Stimulated activated CD8-positive, alpha-beta memory T cell treated with anti-CD3 and anti-CD28 coated beads, Interleukin-2, amount 100 ng/mL, for 48 hours (primary cell): ENCODE results near the gene GARS1.

Source experiments
- DNase-seq, 2 donors: peaks; one replicate each; pipeline ENCODE4 v3.0.0-alpha.2; 2020; ENCODE audit warnings: low read depth in 2 of 2

GARS1 gene

GRCh38 chr7:30681815-30682211 lies 87.1 kb downstream of the GARS1 start:
- no peak for DNase-seq

DNA sequence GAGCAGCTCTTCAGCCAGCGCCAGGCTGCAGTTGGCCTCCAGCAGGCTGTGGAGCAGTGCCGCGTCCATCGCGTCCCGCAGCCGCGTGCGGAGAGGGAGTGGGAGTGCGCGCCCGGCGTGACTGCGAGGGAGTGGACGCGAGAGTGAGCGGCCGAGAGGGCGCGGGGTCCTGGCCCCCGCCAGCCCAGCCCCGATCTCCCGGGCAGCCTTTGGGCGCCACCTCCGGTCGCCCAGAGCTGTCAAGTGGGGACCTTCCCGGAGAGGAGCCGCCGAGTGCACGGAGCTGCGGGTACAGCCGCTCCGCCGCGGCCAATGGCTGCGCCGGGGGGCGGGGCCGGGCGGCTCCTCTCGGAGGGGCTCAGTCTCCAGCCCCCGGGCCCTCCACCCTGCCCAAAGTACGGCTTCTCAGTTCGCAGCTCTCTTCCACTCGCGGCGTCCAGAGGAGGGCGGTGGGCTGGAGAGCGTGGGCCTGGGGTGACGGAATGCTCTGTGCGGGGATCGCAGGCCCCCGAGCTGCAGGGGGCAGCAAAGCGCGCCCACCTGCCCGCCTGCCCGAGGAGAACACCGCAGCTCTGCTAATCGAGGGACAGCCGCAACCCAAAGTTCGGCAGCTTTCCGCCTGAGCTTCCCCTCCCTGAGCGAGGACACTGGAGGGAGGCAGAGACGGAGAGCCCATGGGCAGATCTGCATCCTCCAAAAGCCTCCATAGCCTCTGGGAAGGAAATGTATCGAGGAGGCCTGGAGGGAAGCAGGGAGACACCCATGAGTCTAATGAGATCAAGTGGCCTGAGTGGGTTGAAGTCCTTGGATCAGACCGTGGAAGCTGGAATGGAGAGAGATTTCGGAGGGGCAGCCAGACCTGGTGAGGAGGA lies 87.8 kb downstream of the GARS1 start, which contains the start of gene CRHR2:
CRHR2 (minus strand) TSS at position 245 of the 872 bp plus-strand sequence; CDS start at position 69, 176 bp downstream.
- peak in 1 of 2 donors; percentile 12 for DNase-seq

DNA sequence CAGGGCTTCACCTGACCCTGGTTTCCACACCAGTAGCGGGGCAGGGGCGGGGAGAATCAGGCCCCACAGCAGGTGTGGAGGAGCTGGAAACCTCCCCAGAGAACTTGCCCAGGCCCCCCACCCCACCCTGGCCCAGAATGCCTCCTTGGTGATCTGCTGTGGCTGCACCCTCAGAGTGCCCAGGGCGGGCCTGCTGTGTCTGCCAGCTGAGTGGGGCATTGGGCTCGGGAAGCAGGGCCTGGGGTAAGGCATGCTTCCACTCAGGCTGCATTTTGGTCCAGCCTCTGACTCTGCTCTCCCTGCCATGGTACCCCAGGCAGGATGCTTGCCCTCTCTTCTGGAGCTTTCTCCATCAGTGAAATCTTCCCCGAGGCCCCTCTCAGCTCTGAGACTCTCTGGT lies 88.6 kb downstream of the GARS1 start:
- DNase-seq: no peak
